Activated CD8-positive, alpha-beta memory T cell treated with anti-CD3 and anti-CD28 coated beads, Interleukin-2, amount 50 U/mL, for 24 hours (primary cell): ENCODE results near the gene TNNI2.
"Not testable (repeated sequence)": the region's sequence is repeated elsewhere in the genome, so short reads cannot be mapped to it uniquely, and the experiment has no call there.

ENCODE experiments used
- DNase-seq: peaks from one replicate; pipeline ENCODE4 v3.0.0-alpha.2; 2020; ENCODE audit errors: extremely low read depth

The TNNI2 gene

GRCh38 chr11:1875093-1875850 is 36.5 kb downstream of the TNNI2 start:
- no peak for DNase-seq

DNA sequence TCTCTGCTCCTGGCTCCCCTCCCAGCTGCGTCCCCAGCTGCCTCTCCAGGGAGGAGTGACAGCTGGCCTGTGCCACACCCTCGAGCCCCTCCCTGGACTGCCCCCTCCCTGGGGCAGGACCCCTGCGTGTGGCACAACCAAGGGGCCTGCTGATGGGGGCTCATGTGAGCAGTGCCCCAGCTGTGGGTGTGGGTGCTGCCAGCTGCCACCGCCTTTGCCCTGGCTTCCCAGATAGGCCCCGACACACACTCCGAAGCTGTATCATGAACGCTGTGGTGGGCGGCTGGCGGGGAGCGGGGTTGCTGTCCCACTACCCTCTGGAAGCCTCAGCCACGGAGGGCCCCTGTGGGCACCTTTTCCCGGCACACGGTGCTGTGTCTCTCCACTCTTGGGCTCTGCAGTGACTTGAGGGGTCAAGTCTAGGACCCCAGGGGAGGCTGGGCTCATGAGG is 37.1 kb downstream of the TNNI2 start:
- DNase-seq: not testable (repeated sequence)

GRCh38 chr11:1876361-1877063 is 37.7 kb downstream of the TNNI2 start:
- DNase-seq: no peak

DNA sequence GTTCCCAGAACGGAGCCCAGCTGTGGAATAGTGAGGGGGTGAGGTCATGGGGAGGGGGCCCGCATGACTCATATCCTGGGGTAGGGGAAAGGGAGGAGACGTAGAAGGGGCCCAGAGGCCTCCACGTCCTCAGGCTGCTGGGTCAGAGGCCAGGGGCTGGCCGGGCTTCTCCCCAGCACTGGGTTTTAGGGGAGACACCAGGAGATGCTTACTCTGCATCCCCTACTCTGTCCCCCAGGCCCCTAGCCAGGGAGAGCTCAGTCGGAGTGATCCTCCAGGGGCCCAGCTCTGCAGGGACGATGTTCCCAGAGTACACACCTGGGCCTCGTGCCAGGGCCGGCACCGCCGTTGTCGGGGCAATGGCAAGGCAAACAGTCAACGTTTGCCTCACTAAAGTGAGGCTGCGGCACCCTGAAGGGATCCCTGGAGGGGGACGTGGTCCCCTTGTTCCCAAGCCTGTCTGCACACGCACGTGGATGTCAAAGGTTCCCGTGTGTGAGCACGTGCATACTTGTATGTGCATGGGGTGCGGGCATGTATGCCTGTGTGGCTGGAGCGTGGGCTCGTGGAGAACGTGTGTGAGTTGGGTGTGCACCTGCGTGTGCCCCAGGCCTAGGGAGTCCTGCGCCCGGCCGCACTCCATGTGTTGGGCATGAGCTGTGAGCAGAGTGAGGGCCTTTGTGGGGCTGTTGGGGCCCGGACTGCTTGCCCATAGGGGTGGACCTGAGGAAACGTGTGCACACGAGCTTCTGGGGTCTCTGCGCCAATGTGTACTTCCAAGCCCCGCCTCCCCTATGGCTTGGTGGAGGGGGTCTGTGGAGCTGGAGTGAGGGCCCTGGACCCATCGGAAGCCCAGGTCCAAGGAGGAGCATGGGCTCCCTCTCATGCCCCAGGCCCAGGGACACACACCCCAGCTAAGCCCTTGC is 38.7 kb downstream of the TNNI2 start:
- no peak for DNase-seq

DNA sequence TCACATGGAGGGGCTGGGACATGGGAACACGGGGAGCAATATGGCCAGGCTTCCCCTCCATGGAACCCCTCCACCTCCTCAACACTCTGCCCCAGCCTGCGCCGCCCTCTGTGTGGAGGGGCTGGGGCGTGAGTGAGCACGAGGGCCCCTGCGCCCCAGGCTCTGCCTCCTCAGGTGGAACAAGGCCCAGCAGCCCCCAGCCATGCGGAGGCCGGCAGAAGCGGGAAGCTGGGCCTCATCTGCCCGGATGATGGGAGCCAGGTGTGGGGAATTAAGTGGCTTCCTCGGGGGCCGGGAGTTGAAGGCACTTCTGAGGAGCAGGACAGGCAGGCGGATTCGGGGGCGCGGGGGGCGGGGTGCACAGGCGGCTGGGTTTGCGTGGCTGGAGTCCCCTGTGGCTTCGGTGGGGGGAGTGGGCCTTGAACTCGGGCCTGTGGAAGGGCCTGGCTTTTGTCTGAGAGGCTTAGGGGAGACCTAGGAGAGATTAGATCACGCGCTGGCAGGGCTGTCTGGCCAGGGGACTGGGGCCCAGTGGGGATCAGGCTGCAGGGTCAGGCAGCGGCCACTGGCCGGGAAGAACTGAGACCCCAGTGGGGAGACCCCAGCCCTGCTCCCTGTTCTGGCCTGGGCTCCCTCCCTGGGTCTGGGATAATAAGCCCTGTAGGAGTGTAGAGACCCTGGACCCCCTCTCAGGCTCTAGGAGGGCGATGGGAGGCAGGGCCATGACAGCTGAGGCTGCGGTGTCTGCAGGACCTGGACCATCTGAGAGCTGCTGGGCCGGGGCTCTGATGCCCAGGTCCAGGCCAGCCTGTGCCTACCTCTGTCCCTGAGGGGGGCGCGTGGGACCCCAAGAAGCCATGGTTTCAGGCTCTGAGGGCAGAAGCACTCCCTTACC is 39.6 kb downstream of the TNNI2 start:
- no peak for DNase-seq

- DNase-seq: no peak
Measured at GRCh38 chr11:1879342-1879940, 40.7 kb downstream of the TNNI2 start.

- DNase-seq: no peak
Measured at GRCh38 chr11:1879941-1880720, 41.4 kb downstream of the TNNI2 start.

DNA sequence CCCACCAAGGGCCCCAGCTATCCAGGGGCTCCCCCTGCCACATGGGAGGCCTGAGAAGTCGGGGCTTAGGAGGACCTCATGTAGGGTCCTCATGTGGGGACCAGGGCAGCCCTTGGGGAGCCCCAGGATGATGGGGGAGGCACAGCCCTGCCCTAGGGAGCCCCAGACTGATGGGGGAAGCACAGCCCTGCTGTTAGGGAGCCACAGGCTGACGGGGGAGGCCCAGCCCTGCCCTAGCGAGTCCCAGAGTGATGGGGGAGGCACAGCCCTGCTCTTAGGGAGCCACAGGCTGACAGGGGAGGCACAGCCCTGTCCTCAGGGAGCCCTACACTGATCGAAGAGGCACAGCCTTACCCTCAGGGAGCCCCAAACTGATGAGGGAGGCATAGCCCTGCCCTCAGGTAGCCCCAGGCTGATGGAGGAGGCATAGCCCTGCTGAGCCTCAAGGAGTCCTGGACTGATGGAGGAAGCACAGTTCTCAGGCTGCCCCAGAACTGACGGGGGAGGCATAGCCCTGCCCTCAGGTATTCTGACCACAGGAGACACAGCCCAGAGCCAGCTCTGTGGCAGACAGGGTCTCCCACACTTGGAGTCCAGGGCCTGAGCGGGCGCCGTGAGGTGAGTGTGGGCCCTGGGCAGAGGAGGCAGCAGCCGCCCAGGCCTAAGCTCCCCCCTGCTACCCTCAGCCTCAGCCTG is 42.1 kb downstream of the TNNI2 start:
- DNase-seq: no peak

GRCh38 chr11:1881442-1882264 is 42.9 kb downstream of the TNNI2 start:
- DNase-seq: no peak

DNA sequence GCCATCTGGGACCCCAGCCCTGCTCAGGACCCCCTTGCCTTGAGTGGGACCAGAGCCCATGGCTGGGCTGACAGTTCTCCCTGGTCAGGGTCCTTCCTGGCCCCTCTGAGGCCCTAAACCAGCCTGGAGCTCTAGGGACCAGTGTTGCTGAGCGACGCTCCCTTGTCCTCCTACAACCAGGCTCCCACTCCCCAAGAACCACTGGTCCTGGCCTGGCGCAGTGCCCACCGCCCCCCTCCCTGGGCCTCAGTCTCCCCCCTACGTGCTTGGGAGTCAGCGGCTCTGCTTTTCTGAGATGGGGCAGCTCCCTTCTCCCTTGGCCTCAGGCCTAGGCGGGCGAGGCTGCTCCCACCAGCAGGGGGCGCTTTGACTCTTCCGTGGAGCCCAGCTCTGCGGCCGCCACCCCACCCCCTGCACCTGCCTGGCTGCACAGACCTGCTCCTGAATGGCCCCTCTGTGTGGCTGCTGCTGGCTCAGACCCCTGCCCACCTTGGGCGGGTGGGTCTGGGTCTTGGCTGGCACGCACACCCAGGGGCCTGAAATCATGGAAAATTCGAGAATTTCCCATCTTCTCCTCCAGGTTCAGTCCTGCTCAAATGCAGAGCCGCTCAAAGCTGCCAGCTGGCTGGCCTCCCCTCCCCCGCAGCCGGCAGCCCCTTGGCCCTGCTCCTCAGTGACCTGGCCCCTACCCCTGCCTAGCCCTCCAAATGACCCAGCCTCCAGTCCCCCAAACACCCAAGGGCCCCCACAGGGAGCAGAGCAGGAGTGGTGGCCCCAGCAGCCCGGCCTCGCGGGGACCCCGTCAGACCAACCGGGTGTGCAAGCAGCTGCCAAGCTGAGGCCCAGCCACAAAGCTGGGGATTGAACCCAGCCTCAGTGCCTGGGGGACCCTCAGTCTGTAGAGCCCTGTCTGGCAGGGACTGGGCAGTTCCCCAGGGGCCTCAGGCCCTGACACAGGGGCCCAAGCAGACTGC is 43.8 kb downstream of the TNNI2 start:
- DNase-seq: peak; percentile 43

- no peak for DNase-seq
Measured at GRCh38 chr11:1883346-1884302, 44.8 kb downstream of the TNNI2 start.

GRCh38 chr11:1884303-1884700 is 45.5 kb downstream of the TNNI2 start:
- no peak for DNase-seq

GRCh38 chr11:1886551-1886950 is 47.8 kb downstream of the TNNI2 start:
- DNase-seq: not testable (repeated sequence)

DNA sequence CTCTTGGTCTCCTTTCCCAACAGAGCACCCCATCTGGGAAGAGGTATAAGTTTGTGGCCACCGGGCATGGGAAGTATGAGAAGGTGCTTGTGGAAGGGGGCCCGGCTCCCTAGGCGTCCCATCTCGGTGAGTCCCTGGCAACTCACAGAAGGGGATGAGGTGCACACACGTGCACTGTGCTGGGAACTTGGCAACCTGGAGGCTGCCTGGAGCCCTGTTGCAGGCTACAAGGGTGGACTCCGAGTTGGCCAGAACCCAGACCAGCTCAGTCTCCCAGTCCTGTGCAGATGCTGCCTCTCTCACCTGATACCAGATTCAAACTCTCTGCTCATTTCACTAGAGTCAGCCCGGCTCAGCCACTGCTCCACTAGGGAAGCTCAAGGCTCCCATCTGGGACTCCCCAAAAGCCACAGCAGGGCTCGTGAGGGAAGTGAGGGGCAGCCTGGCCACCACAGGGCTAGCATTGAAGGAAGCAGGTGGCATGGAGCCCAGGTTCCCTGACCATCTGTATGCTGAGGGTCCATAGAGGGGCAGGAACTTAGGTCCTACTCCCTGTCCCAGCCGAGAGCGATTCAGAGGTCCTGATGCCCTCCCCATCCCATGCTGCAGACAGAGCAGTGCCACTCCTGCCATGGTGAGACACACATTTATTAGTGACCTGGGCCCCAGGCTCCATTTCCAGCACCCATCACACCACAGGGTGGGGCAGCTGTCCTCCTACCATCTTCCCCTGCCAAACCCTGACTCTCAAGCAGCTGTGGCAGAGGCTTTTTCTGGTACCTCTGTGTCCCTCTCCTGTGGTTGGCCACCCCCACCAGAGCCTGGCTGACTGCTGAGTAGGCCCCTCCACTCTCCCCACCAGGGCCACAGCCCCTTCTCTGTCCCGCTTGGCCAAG is 48.9 kb downstream of the TNNI2 start:
- DNase-seq: no peak

- no peak for DNase-seq
Measured at GRCh38 chr11:1888347-1888753, 49.6 kb downstream of the TNNI2 start.
